NCI-H345 treated with DMSO at 0.1 percent for 48 hours (cell line): ENCODE data around the gene FCER1A.
"Not testable (repeated sequence)": the region's sequence is repeated elsewhere in the genome, so short reads cannot be mapped to it uniquely, and the experiment has no call there.

Source experiments
- DNase-seq: peaks from one replicate; lab custom pipeline; 2025; ENCODE audit not compliant: unreplicated experiment; lab: John Stamatoyannopoulos, UW

Gene FCER1A

DNA sequence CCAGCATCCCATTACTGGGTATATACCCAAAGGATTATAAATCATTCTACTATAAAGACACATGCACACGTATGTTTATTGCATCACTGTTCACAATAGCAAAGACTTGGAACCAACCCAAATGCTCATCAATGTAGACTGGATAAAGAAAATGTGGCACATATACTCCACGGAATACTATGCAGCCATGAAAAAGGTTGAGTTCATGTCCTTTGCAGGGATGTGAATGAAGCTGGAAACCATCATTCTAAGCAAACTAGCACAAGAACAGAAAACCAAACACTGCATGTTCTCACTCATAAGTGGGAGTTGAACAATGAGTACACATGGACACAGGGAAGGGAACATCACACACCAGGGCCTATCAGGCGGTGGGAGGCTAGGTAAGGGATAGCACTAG, 47.2 kb downstream of the FCER1A start:
- DNase-seq = not testable (repeated sequence)

DNA sequence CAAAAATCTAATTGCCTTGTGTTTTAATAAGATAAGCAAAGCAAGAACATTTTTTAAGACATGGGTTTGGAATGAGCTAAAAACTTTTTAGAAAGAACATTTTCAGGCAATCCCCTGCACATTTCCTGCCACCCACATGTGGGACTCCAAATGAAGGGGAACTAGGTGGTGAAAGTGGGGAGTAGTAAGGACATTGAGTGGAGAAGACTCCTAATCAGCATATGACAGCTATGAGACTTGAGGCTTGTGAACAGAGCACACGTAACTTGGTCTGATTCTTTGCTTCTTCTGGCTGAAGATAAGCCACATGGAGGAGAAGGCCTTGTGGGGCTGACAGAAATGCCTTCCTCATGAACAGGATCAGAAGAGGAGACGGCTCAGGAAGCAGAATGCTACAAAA, 50.3 kb downstream of the FCER1A start:
- DNase-seq = no peak
